HG02571 (cell line): ENCODE results near the gene LGR6.

Experiments used
- ATAC-seq: cut with Tn5 transposase; IDR thresholded peaks from one replicate; pipeline ENCODE4 v1.9.1; 2021; ENCODE audit warnings: mild to moderate bottlenecking, moderate library complexity; ENCODE audit not compliant: unreplicated experiment

Gene LGR6

DNA sequence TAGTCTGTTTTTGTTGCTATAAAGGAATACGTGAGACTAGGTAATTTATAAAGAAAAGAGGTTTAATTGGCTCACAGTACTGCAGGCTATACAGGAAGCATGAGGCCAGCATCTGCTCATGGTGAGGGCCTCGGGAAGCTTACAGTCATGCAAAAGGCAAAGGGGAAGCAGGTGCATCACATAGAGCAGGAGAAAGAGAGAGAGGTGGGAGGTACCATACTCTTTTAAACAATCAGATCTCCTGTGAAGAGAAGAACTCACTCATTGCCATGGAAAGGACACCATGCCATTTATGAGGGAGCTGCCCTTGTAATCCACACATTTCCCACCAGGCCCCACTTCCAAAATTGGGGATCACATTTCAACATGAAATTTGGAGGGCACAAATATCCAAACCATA is 167.6 kb downstream of the LGR6 start:
- no peak for ATAC-seq

- ATAC-seq, result no peak
These were observed 168.1 kb downstream of the LGR6 start for GRCh38 chr1:202361701-202362100.

GRCh38 chr1:202362212-202362611 is 168.6 kb downstream of the LGR6 start:
- no peak for ATAC-seq

DNA sequence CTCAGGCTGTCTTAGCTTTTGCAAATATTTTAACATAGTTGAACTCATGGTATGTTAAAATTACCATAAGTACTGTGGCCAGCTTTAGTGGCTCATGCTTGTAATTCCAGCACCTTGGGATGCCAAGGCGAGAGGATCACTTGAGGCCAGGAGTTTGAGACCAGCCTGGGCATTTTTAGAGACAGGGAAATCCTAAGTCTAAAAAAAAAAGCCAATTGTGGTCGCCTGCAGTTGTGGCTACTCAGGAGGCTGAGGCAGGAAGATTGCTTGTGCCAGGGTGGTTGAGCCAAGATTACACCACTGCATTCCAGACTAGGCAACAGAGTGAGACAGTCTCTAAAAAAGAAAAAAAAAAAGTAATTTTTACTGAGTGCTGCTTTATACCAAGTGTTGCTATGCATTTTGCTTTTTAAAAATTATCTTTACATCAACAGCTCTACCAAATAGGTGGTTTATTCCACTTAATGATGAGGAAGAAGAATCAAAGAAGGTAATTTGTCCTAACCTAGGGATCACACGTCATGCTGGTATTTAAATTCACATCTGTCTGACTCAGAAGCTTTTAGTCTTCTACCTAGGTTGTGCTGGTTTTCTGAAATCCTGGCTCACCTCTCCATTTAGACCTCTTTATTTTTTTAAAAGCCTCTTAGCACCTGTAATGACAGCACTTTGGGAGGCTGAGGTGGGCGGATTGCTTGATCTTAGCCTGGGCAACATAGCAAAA is 171.7 kb downstream of the LGR6 start:
- ATAC-seq, result no peak

- no peak for ATAC-seq
These were observed 173.7 kb downstream of the LGR6 start for GRCh38 chr1:202367271-202367670.
